Stimulated activated CD8-positive, alpha-beta memory T cell treated with anti-CD3 and anti-CD28 coated beads, Interleukin-15, amount 100 ng/mL, for 24 hours (primary cell): ENCODE data around the gene PCDH1.
"Not testable (repeated sequence)": the region's sequence is repeated elsewhere in the genome, so short reads cannot be mapped to it uniquely, and the experiment has no call there.

Experiments
- DNase-seq: peaks from one replicate; pipeline ENCODE4 v3.0.0-alpha.2; 2020; ENCODE audit warnings: low read depth

The PCDH1 gene

GRCh38 chr5:141878186-141878710 is at the start of gene PCDH1:
Gene PCDH1, minus strand, starts transcription at chr5:141878410. Its CDS starts 148 bp downstream, at chr5:141878262.
- DNase-seq, result no peak

- DNase-seq, result no peak
These were observed 48.2 kb upstream of the PCDH1 start for GRCh38 chr5:141926434-141926833.

GRCh38 chr5:141923448-141924313 is 45.5 kb upstream of the PCDH1 start, which contains the start of gene DELE1:
Gene DELE1, plus strand, starts transcription at chr5:141923871. Its CDS starts 71 bp downstream, at chr5:141923942.
- DNase-seq, result peak; percentile 88

- not testable (repeated sequence) for DNase-seq
These were observed 44.7 kb upstream of the PCDH1 start for GRCh38 chr5:141922827-141923447.

GRCh38 chr5:141920771-141921170 is 42.6 kb upstream of the PCDH1 start:
- DNase-seq, result no peak

- no peak for DNase-seq
These were observed 41.3 kb upstream of the PCDH1 start for GRCh38 chr5:141919218-141920119.

GRCh38 chr5:141917760-141918159 is 39.5 kb upstream of the PCDH1 start:
- no peak for DNase-seq

- no peak for DNase-seq
These were observed 38.3 kb upstream of the PCDH1 start for GRCh38 chr5:141916522-141916921.

GRCh38 chr5:141915881-141916336 is 37.7 kb upstream of the PCDH1 start:
- DNase-seq, result no peak

- DNase-seq, result no peak
These were observed 36.6 kb upstream of the PCDH1 start for GRCh38 chr5:141914797-141915196.

GRCh38 chr5:141914199-141914743 is 36.1 kb upstream of the PCDH1 start:
- no peak for DNase-seq

GRCh38 chr5:141913560-141914198 is 35.5 kb upstream of the PCDH1 start:
- DNase-seq, result no peak

- DNase-seq, result no peak
These were observed 32.1 kb upstream of the PCDH1 start for GRCh38 chr5:141910271-141910673.

GRCh38 chr5:141909212-141909611 is 31.0 kb upstream of the PCDH1 start:
- DNase-seq, result no peak

- DNase-seq, result no peak
These were observed 30.6 kb upstream of the PCDH1 start for GRCh38 chr5:141908796-141909195.

- no peak for DNase-seq
These were observed 28.8 kb upstream of the PCDH1 start for GRCh38 chr5:141906972-141907371.

GRCh38 chr5:141906517-141906916 is 28.3 kb upstream of the PCDH1 start:
- DNase-seq, result no peak

- DNase-seq, result no peak
These were observed 26.3 kb upstream of the PCDH1 start for GRCh38 chr5:141904551-141904950.

GRCh38 chr5:141903261-141903660 is 25.1 kb upstream of the PCDH1 start:
- no peak for DNase-seq

GRCh38 chr5:141902015-141902814 is 24.0 kb upstream of the PCDH1 start:
- DNase-seq, result no peak
